ENCODE data around the gene FAM53B. TPM values are rescaled to one million over a fixed set of nuclear protein-coding genes. Genes with fewer than 3 reads are reported as not detected.
A peak's percentile ranks its signal among the peaks of the same experiment; 100 is the strongest.
"Not testable (repeated sequence)": the region's sequence is repeated elsewhere in the genome, so short reads cannot be mapped to it uniquely, and the experiment has no call there.

FAM53B gene
- total RNA-seq, 4 donors from 2014 or later = 60.8 to 84.8 (median 78.8) TPM

- Histone ChIP-seq H3K36me3 (no peaks in the 10 kb centered on the region), H3K4me3 (peak overlapping the region in 1 of 4 donors; percentile 22), H3K4me1 (peaks cover 0 to 44% (median 6%) of the 10 kb centered on the region in 4 donors), H3K27ac (peak overlapping the region; percentile 55 to 88 (median 77)), H3K27me3 (no peaks in the 10 kb centered on the region), H3K9me3 (peaks cover 0 to 10% (median 0%) of the 10 kb centered on the region in 4 donors)
- 46 to 64% methylated on average over 20 to 23 of the region's 24 CpGs for WGBS, 2 donors
- TF ChIP-seq CTCF (IDR thresholded peaks at IDR 0.05) (no peak), EP300 (IDR thresholded peaks at IDR 0.05) (peak in 1 of 2 donors; percentile 17), POLR2A (IDR thresholded peaks at IDR 0.05) (peak in 1 of 2 donors; percentile 29)
- DNase-seq (ENCODE audit: low spot score in 2 of 2) = no peak
Measured at GRCh38 chr10:124589491-124590041, 154.6 kb downstream of the FAM53B start.

- WGBS, 2 donors = 32 to 38% methylated on average over 15 of the region's 15 CpGs
- TF ChIP-seq EP300 (IDR thresholded peaks at IDR 0.05) (peak in 1 of 2 donors; percentile 48), CTCF (IDR thresholded peaks at IDR 0.05) (no peak), POLR2A (IDR thresholded peaks at IDR 0.05) (peak in 1 of 2 donors; percentile 21)
- Histone ChIP-seq H3K4me3 (no peak overlapping the region), H3K36me3 (no peaks in the 10 kb centered on the region), H3K27ac (peak overlapping the region; percentile 55 to 88 (median 77)), H3K4me1 (peaks cover 0 to 44% (median 6%) of the 10 kb centered on the region in 4 donors), H3K9me3 (peaks cover 0 to 10% (median 0%) of the 10 kb centered on the region in 4 donors), H3K27me3 (no peaks in the 10 kb centered on the region)
- no peak for DNase-seq (ENCODE audit: low spot score in 2 of 2)
Measured at GRCh38 chr10:124588736-124589490, 155.3 kb downstream of the FAM53B start.

GRCh38 chr10:124588341-124588735 is 155.8 kb downstream of the FAM53B start:
- not testable (repeated sequence) for H3K27me3 ChIP-seq; H3K4me3 ChIP-seq; H3K36me3 ChIP-seq; DNase-seq (ENCODE audit: low spot score in 2 of 2)
- 51 to 55% methylated on average over 6 of the region's 6 CpGs for WGBS, 2 donors
- peaks cover 0 to 10% (median 0%) of the 10 kb centered on the region in 4 donors for H3K9me3 ChIP-seq
- H3K4me1 ChIP-seq = peaks cover 0 to 41% (median 6%) of the 10 kb centered on the region in 4 donors
- H3K27ac ChIP-seq = peak overlapping the region in 3 of 4 donors; percentile 66 to 88 (median 88)

GRCh38 chr10:124587811-124588211 is 156.4 kb downstream of the FAM53B start:
- no peak for DNase-seq (ENCODE audit: low spot score in 2 of 2)
- no peak overlapping the region for H3K4me3 ChIP-seq
- H3K36me3 ChIP-seq = no peaks in the 10 kb centered on the region
- no peaks in the 10 kb centered on the region for H3K27me3 ChIP-seq
- H3K9me3 ChIP-seq = peaks cover 0 to 10% (median 0%) of the 10 kb centered on the region in 4 donors
- peak overlapping the region in 2 of 4 donors; percentile 88 for H3K27ac ChIP-seq
- WGBS, 2 donors = 89 to 95% methylated on average over 11 of the region's 11 CpGs
- H3K4me1 ChIP-seq = peaks cover 0 to 36% (median 6%) of the 10 kb centered on the region in 4 donors
- TF ChIP-seq POLR2A (IDR thresholded peaks at IDR 0.05) = no peak
- TF ChIP-seq EP300 (IDR thresholded peaks at IDR 0.05) = no peak
- no peak for TF ChIP-seq CTCF (IDR thresholded peaks at IDR 0.05)

GRCh38 chr10:124586142-124586541 is 158.0 kb downstream of the FAM53B start:
- Histone ChIP-seq H3K27me3 (no peaks in the 10 kb centered on the region), H3K4me3 (no peak overlapping the region), H3K27ac (no peak overlapping the region), H3K4me1 (peaks cover 0 to 30% (median 6%) of the 10 kb centered on the region in 4 donors), H3K36me3 (no peaks in the 10 kb centered on the region), H3K9me3 (peaks cover 0 to 4% (median 0%) of the 10 kb centered on the region in 4 donors)
- no peak for DNase-seq (ENCODE audit: low spot score in 2 of 2)
- no peak for TF ChIP-seq POLR2A (IDR thresholded peaks at IDR 0.05)
- TF ChIP-seq EP300 (IDR thresholded peaks at IDR 0.05) = no peak
- TF ChIP-seq CTCF (IDR thresholded peaks at IDR 0.05) = no peak
- WGBS, 2 donors = 92 to 98% methylated on average over 3 of the region's 3 CpGs

All from tibial nerve (tissue), 4 donors.